Esophagus mucosa (tissue), 1 donor: ENCODE results near the gene RNF227. TPM values are rescaled to one million over a fixed set of nuclear protein-coding genes. Genes with fewer than 3 reads are reported as not detected.
"Not testable (repeated sequence)": the region's sequence is repeated elsewhere in the genome, so short reads cannot be mapped to it uniquely, and the experiment has no call there.

Experiments used
- ATAC-seq: fragments of 200-7000 bp; cut with Tn5 transposase; one replicate; pipeline ENCODE4 v1.9.1; 2020
- total RNA-seq: library from RNA; stranded (reverse); gene quantifications from one replicate; pipeline ENCODE4 v1.2.4, GENCODE V29; 2023
- donor health status: DM: yes; HTN: yes; CAD: no.

Gene RNF227
- total RNA-seq: 2.4 TPM

DNA sequence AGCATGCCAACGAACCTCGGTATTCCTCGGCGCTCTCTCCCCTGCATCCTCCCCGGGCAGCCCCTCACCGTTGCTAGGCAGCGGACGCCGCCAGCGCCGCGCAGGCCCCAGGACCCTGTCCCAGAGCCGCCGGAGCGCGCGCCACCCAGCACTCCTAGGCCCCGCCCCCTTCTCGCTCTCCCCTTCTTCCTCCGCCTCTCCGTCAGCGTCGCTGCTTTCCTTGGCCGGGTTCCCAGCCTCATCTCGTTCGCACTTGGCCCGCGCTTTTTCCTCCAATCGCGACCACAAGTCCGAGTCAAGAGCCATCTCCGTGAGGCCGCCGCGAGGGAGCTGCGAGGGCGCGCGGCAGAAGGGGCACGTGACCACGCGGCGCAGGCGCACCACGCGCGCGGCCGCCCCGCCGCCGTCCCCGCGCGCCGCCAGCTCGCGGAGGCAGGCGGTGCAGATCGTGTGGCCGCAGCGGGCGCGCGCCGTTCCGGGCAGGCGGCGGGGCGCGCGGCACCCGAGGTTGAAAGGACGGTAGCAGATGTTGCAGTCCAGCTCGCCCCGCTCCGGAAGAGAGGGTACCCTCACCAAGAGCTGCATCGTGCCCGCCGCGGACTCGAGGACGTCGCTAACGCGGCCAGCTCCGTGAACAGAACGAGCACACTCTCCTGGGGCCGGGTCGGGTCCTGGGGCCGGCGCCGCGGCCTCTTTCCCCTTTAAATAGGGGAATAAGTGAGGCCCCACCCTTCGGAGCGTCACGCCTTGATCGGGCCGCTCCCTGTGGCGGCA lies at the start of gene RNF227:
RNF227 (minus strand) TSS at position 679 of the 774 bp plus-strand sequence; CDS start at position 585, 94 bp downstream.
- ATAC-seq: peak; percentile 78

DNA sequence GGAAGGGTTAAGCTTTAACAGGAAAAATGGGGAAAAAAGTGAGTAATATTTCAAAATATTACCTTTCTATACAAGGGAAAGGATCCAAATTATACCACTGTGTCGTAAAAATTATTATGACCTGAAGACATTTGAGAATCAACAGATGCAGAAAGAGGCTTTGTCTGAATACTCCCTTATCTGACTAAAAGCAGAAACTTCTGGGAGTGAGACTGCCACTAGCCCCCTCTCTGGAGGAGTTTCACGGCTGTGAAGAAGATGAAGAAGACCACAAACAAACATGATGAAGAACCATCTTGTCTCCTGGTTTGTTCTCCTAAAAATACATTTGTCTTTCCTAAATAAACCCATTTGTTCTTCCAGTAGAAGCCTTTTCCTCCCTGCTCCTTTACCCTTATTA lies 45.3 kb upstream of the RNF227 start:
- ATAC-seq: no peak

DNA sequence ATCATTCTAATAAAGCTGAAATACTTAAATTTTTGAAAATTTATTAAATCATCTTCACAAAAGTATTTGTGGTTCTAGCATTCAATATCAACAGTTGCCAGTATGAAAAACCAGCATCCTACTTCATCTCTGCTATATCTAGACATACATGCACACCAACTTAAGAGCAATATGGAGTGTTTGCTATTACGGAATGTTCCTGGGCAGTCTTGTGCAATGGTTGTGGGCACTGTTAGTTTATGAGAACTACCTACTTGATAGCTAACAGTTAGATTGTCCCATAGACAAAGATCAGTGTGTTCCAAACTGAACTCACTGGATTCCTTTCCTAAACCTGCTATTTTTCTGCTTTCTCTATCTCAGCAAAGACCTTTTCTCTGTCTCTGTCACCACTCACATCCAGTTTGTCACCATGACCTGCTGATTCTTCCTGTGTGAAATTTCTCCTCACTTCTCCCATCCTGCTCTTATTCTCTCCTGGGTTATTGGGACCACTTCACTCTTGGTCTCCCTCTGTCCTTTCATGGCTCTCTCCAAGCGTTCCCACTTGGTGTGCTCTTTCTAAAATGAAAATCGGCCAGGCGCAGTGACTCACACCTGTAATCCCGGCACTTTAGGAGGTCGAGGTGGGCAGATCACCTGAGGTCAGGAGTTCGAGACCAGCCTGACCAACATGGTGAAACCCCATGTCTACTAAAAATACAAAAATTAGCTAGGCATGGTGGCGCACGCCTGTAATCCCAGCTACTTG lies 43.6 kb upstream of the RNF227 start:
- ATAC-seq: no peak

DNA sequence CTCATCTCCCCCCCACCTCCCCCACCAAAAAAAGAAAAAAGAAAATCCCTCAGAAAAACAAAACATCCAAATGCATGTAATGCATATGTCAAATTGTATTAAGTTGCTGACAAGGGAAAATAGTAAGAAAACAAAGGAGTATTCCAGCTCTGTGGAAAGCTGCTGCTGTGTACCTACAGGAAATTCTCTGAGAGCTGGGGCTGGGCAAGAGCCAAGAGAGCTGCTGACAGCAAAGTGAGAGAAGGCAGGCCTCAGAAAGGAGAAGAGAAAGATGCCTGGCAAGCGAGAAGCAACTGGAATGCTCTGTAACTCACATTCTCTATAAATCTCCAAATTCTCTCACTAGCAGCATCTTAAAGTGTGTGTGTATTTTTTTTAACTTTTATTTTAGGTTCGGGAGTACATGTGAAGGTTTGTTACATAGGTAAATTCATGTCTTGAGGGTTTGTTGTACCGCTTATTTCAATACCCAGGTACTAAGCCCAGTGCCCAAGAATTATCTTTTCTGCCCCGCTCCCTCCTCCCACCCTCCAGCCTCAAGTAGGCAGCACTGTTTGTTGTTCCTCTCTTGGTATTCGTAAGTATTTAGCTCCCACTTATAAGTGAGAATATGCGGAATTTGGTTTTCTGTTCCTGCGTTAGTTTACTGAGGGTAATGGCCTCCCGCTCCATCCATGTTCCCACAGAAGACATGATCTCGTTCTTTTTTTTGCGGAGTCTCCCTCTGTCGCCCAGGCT lies 40.3 kb upstream of the RNF227 start:
- ATAC-seq: no peak

DNA sequence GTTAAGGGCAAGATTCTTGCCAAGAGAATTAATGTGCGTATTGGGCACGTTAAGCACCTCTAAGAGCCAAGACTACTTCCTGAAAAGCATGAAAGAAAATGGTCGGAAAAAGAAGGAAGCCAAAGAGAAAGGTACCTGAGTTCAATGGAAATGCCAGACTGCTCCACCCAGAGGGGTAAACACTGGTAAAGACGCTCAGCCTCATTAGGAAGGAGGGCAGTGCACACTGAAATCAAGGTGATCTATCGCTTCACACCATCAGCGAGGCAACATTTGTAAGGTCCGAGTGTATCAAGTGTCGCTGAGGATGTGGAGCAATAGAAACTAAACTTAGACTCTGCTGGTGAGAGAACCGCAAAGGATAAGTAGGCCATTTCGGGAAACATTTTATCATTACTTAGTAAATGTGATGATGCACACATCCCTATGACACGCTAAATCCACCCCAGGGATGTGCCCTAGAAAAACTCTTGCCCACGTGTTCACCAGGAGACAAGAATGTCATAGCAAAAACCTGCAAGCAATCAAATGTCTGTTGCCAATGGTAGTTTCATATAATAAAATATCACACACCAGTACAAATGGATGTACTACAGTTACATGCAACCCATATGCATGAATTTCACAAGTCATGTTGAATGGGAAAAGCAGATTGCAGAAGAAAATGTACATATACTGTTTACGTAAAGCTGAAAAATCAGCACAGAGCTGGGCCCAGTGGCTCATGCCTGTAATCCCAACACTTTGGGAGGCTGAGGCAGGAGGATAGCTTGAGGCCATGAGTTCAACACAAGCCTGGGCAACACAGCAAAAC lies 39.5 kb upstream of the RNF227 start:
- ATAC-seq: no peak

DNA sequence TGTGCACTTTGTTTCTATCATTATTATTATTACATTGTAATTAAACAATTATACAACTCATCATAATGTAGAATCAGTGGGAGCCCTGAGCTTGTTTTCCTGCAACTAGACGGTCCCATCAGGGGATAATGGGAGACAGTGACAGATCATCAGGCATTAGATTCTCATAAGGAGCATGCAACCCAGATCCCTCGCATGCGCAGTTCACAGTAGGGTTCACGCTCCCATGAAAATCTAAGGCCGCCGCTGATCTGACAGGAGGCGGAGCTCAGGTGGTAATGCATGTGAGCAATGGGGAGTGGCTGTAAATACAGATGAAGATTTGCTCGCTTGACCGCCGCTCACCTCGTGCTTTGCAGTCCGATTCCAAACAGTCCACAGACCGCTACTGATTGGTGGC lies 37.2 kb upstream of the RNF227 start:
- ATAC-seq: not testable (repeated sequence)

DNA sequence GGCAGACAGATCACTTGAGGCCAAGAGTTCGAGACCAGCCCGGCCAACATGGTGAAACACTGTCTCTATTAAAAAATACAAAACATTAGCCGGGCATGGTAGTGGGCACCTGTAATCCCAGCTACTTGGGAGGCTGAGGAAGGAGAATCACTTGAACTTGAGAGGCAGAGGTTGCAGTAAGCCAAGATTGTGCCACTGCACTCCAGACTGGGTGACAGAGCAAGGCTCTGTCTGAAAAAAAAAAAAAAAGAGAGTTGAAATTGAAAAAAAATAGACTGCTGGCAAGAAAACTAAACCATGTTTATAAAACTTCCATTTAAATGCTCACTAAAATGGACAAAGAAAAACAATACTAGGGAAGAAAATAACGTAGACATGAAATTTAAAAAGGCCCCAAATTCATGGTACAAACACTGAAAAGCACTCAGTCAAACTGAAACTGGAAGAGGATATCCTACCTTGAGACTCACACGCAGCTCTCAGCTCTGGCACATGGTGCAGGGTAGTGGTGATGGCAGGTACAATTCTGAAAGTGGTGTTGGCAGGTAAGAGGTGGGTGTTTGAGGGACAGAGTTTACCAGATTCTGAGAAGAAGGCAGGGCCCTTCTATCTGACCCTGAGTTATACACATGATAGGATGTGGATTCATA lies 35.2 kb upstream of the RNF227 start:
- ATAC-seq: peak; percentile 39

DNA sequence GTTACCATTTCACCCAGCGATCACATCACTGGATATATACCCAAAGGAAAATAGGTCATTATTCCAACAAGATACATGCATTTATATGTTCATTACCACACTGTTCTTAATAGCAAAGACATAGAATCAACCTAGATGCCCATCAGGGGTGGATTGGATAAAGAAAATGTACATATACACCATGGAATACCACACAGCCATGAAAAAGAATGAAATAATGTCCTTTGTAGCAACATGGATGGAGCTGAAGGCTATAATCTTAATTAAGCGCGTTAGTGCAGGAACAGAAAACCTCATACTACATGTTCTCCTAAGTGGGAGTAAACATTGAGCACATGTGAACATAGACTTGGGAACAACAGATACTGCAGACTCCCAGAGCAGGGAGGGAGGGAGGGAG lies 34.5 kb upstream of the RNF227 start:
- no peak for ATAC-seq

DNA sequence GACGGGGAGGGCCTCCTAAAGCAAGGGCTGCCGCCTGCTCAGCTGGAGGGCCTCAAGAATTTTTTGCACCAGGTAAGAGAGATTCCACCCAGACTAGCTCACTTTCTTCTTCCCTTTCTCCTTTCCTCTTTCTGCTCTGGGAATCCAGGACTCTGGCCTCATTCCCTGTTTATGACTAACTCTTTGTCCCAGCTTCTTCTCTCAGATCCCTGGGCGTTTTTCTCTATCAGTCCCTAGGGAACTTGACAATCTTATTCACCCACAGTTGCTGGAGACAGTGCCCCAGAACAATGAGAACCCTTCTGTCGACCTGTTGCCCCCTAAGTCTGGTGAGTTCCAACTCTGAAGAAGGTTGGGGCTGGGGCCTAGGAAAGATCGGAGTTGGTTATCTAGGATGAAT lies 31.6 kb upstream of the RNF227 start:
- no peak for ATAC-seq

DNA sequence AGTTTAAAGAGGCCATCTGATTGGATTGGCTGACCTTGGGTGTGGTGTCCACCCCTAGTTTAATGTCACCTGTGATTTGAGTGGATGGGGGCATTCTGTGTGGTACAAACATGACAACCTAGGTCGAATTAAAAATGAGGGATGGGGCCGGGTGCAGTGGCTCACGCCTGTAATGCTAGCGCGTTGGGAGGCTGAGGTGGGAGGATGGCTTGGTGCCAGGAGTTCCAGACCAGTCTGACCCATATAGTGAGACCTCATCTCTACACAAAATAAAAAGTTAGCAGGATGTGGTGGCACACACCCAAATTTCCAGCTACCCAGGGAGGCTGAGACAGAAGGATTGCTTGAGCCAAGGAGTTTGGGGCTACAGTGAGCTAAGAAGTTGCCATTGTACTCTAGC lies 30.4 kb upstream of the RNF227 start:
- ATAC-seq: no peak

DNA sequence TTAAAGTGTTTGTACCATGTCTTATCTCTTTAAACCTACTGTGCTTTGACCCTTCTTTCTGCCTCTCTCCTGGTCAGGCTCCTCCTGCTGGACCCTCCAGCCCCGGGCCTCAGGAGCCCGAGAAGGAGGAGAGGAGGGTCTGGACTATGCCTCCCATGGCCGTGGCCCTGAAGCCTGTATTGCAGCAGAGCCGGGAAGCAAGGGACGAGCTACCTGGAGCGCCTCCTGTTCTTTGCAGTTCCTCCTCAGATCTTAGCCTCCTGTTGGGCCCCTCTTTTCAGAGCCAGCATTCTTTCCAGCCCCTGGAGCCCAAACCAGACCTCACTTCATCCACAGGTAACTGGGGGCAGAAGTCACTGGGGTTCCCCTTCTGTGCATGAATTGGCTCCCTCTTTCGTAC lies 29.6 kb upstream of the RNF227 start:
- ATAC-seq: no peak

DNA sequence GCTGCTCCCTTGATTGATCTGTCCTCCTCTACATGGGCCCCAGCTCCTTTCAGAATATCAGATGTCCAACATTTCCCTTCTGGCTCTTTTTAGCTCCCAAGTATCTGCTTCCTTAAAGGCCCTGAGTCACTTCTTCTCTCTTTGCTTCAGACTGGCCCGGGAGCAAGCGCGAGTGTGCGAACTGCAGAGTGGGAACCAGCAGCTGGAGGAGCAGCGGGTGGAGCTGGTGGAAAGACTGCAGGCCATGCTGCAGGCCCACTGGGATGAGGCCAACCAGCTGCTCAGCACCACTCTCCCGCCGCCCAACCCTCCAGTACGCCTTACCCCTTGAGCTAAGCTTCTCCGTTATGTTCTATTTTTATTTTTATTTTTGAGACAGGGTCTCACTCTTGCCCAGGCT lies 28.2 kb upstream of the RNF227 start:
- no peak for ATAC-seq

DNA sequence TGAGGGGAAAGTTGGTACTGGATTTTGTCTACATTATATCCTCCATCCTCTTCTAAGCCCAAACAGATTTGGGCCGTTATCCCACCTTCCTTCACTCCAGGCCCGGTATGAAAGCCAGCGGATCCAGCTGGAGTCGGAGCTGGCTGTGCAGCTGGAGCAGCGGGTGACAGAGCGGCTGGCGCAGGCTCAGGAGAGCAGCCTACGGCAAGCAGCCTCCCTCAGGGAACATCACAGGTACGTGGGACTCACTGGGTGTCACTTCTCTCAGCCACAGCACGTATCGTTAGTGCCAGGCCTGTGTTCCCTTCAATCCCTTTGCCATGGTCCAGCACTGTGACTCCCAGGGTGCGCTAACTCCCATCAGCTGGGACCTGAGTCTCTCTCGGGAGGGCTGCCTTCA lies 27.2 kb upstream of the RNF227 start:
- no peak for ATAC-seq

DNA sequence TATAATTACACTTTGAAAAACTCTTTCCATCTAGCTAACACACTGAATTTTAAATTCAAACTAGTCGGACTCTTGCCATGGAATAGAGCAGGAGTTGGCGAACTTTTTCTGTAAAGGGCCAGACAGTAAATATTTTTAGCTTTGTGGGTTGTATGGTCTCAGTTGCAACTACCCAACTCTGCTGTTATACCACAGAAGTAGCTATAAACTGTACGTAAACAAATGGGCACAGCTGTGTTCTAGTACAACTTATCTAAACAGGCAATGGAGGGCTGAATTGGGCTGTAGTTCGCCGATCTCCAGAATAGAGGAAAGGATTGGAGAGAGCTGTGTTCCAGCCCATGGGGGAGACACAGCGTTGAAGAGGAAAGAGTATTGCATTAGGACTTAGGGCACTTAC lies 24.7 kb upstream of the RNF227 start:
- no peak for ATAC-seq

DNA sequence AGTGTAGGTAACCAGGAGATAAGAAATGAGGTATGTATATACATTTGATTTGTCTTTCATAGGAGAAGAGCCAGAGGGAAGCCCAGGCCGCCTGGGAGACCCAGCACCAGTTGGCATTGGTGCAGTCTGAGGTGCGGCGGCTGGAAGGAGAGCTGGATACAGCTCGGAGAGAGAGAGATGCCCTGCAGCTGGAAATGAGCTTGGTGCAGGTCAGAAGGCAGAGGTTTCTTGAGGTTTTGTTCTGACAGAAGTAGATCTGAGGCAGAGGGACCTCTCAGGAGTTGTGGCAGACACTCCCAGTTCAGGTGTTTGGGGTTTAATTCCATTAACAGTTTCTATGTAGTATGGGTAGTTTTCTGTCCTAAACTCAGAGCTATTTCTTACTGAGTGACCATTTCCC lies 23.9 kb upstream of the RNF227 start:
- ATAC-seq: no peak

DNA sequence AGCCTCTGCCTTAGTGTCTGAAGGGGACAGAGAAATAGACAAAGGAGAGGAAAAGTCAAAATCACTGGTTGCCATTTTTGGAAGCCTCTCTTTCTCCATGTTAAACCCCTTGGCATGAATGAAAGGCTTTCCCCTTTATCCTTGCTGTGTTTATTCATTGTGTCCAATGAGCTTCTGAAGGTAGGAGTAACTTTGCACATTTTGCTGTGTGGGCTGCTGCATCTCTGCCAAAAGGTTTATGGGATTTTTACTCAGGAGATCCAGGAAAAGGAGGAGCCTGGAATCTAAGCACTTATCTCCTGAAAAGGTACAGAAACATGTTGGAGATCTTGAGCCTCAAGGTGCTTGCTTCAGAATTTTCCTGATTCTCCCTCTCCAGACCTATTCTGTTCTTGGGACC lies 19.8 kb upstream of the RNF227 start:
- ATAC-seq: no peak

DNA sequence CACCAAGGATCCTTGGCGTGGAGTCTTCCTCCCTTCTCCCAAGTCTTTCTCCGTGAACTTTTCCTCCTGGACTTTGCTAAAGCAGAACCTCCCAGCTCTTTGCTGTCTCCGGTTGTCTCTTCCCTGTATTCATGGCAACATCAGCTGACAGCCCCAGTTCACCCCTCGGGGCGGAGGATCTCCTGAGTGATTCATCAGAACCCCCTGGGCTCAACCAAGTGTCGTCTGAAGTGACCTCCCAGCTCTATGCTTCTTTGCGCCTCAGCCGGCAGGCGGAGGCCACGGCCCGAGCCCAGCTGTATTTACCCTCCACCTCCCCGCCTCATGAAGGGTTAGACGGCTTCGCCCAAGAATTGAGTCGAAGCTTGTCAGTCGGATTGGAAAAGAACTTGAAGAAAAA lies 16.9 kb upstream of the RNF227 start:
- ATAC-seq: no peak

DNA sequence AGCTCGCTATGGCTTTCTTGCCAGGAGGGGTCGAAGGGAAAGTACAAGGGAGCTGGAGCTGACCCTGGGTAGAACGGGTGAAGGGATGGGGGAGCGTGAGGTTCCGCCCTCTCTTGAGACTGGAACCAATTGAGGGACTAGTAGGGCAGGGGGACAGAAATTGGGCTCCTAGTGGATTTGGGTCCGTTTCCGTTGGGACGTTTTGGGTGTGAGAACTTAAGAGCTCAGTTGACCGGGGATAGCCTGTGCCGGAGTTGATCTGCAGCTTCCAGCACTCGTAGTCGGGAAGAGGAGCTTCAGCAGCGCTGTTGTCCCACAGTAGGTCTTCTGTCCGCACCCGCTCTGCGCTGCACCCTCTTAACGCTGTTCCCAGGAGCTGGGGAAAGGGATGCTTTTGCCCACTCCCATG lies 16.4 kb upstream of the RNF227 start:
- peak; percentile 4 for ATAC-seq

DNA sequence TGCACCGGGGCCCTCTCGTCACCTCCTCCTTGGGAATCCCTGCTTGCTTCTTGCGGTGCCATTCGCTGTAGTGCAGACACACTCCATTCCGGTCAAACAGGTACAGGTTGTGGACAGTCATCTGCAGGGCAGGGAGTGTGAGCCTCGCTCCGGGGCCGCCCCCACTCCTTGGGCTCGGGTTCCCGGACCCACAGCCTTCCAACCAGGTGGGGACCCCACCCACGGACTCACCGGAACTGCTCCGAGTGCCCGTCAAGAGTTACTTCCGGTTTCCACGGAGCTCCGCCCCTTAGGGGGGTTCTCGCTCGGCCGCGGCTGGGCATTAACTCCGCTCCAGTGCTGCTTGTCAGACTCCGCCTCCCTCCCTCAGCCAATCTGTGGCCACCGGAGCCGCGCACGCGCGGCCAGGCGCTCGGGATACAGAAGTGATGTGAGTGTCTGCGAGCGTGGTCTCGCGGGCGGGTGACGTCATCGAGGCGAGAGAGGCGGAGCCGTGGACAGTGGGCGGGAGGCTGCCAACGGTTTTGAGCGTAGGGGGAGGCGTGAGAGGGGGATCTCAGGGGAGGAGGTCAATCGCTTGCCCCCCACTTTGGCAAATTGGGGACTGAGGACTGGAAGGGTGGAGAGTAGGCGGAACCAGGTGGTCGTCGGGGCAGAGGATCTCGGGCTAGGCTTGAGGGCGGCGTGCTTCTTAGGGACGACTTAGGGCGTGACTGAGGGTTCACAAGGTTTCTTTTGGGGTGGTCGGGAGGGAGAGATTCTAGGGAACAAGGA lies 15.8 kb upstream of the RNF227 start, which contains the start of the genes CNTROB and TRAPPC1:
CNTROB (plus strand) TSS at position 498 of the 774 bp plus-strand sequence. CDS start 874 bp downstream, outside the sequence.
TRAPPC1 (minus strand) TSS at position 238 of the 774 bp plus-strand sequence; CDS start at position 121, 117 bp downstream.
- peak; percentile 97 for ATAC-seq

DNA sequence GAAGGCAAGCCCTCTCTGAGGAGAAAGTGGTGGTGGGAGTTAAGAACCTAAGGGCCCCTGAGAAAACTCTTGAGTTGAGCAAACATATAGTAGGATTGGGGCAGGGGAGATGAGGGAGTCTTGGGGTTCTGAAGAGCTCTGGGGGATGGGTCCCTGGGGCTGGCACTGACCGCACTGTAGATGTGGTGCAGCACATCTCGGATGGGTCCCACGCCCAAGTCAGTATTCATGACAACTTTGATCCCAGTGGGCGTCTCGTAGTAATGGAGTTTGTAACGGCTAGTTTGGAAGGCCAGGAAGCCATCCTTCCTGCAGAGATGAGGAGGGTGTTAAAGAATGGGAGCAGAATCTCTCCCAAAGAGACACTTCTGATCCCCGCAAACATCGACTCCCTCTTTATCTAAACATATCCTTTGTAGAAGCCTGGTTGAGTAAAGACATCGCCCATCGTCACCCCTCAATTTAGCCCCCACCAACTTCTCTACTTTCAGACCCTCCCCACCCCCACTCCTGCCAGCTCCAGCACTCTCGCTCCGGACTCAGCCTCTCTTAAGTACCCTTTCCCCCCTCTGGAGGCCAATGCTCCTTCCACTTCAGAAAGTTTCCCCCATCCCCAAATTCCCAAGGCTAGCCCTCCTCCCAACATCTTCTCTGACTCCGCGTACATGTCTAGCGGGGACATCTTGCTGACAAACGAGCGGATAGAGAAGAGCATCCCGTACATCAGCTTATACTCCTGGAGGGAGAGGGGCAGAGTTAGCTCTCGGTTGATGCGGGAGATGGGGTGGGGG lies 14.9 kb upstream of the RNF227 start:
- no peak for ATAC-seq
